Stimulated activated CD8-positive, alpha-beta memory T cell treated with anti-CD3 and anti-CD28 coated beads, Interleukin-15, amount 100 ng/mL, for 1 hour (primary cell): Measurements from ENCODE around the gene PTX4.
"Not testable (repeated sequence)": the region's sequence is repeated elsewhere in the genome, so short reads cannot be mapped to it uniquely, and the experiment has no call there.

Source experiments
- DNase-seq: peaks from one replicate; pipeline ENCODE4 v3.0.0-alpha.2; 2020; ENCODE audit warnings: low read depth

The PTX4 gene

DNA sequence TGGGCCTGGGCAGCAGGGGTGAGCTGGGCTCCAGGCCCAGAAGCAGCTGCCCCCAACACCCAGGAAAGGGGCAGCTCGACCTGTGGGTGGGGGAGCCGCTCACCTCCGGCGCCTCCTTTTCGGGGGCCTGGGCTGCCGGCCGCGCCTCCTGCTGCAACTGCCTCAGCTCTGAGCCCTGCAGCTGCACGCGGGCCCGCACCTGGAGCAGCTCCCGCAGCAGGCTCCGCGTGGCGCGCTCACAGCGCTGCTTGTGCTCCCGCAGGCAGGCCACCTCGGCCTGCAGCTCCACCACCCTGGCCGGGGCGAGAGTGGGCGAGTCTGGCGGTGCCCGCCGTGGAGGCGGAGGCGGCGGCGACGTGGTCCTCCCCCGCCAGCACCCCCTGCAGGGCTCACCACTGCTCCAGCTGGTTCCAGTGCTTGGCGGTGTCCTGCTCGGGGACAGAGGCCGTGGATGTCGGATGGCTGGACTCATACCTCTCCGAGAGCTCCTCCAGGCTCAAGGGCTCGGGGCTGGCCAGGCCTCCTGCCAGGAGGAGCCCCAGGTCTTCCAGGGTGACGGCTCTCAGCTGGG, 45.3 kb downstream of the PTX4 start:
- DNase-seq: no peak

DNA sequence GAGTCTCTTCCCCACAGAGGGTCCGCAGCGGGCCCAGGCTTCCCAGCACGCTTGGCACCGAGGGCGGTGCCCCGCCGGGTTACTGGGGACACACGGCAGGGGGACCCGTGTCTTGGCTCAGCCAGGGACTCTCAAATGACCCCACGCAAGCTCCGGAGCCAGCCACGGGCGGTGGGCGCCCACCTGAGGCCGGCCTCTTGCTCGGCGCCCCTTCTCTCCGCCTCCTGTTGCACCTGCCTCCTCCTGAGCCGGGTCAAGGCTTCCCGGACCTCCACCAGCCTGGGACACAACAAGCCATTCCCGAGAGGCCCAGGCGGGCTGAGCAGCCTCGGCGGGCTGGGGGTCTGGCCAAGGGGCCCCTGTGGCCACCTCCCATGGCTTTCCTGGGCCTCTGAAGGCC, 46.0 kb downstream of the PTX4 start:
- no peak for DNase-seq

DNA sequence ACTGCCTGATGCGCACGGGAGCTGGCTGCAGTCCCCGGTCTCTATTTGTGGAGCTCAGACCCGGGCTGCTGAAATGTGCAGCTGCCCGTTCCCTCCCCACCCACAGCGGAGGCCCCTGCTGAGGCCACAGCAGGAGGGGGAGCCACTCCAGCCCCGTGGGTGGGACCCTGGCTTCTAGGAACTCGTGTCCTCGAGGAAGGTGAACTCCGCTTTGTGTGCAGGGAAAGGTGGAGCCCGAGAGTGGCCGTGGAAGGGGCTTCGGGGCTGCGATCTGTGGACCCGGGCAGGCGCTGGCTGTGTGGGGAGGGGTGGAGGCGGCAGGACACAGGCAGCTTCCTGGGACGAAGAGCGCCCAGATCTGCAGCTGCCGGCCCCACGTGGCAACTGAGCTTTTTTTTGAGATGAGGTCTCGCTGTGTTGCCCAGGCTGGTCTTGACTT, 47.3 kb downstream of the PTX4 start:
- DNase-seq: no peak

DNA sequence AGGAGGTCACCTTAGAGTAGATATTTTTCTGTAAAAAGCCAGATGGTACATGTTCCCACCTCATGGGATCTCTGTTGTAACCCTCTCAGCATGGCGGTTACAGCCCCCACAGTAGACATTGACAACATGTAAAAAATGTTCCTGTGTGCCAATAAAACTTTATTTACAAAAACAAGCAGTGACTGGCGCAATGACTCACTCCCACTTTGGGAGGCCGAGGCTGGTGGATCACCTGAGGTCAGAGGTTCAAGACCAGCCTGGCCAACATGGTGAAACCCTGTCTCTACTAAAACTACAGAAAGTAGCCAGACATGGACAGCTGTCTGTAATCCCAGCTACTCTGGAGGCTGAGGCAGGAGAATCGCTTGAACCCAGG, 49.1 kb downstream of the PTX4 start:
- DNase-seq: not testable (repeated sequence)

DNA sequence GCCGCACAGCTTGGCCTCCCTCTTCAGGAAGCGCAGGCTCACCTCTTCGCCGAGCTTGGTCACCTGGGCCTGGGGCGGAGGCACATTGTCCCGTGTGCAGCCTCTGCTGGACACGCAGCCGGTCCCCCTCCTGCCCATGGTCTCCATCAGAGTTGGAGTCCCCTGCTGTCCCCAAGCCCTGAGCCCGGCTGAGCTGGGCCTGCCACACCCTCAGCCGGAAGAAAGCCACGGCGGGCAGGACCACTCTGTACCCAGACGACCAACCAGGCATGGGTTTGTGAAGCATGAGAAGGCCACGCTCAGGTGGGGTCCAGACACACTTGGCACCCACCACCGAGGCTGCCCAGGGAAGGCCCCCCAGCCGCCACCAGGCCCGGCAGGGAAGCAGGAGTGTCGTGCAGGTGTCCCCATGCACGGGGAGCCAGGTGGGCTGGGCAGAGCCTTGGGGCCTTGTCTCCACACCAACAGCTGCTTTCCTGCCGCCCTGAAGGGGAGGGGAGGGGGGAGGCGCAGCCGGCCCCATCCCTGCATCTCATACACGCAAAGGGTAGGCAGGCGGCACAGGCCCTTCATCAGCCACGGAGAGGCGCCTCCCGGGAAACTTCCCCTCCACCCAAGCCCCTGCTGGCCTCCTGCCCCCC, 49.6 kb downstream of the PTX4 start:
- DNase-seq: no peak

DNA sequence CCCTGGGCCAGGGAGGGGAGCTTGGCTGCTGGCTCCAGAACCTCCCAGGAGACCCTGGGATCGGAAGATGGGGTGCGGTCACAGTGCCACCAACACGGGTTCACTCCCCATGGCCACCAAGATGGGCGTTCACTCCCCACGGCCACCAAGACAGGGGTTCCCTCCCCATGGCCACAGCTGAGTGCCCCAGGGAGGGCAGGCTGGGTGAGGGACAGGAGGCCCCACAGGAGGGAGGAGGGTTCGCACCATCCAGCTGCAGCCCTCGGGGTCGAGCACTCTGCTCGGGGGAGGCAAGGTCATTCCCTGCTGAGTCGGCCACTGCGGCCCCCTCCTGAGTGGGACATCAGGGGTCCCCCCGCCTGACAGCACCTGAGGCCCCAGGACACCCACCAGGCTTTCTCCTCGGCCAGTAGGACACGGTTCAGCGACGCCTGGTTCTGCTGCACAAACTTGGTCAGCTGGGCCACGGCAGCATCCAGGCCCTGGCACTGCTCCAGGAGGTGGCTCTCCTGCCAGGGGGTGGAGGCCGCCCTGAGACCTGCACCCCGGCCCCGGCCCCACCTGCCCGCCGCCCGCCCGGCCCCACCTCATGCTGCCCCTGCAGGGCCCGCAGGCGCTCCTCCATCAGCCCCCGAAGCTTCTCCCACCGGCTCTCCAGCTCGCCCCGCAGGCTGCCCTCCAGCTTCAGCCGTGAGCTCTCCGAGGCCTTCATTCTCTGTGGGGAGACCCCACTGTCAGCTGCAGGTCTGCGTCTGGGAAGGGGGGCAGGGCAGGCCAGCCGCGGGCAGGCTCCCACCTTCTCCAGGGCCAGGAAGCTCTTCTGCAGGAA, 50.3 kb downstream of the PTX4 start:
- DNase-seq: no peak

DNA sequence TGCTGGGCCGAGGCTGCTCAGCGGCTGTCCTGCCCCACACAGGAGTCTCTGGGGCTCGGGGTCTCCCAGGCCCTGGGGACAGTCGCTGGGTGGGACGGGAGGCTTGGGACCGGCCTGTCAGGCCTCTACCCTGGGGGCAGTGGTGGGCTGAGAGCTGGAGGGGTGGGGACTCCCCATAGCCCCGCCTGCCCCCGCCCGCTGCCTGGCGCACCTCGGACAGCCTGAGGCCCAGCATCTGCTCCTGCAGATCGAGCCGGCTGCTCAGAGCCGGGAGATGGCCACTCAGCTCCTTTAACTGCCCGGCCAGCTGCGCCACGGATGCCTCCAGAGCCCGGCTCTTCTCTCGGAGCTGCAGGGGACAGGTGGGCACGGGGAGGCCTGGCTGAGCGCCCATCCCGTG, 51.1 kb downstream of the PTX4 start:
- DNase-seq: no peak

DNA sequence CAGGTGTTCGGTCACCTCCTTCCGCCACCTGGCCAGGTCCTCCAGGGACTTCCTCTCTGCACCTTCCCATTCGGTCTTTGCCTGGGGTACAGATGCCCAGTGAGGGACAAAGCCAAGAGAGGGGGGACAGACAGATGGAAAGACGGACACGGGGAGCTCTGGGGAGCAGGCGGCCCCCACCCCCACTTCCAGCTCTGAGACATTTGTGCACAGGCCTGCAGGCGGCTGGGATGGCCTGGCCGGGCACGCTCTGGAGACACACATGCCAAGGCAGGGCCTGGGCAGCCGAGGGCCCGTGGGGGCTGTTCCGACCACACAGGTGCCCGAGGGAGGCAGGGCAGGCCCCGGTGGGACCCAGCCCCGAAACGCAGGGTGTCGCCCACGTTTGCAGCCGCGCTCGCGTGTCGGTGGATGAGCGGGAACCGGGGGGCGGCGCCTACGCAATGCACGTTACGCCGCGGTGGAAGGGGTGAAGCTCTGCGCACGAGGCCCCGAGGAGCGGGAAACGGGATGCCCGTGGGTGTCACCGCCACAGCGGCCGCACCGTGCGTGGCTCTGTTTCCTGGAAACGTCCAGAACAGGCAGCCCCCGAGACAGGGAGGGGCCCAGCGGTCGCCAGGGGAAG, 51.9 kb downstream of the PTX4 start:
- DNase-seq: no peak

DNA sequence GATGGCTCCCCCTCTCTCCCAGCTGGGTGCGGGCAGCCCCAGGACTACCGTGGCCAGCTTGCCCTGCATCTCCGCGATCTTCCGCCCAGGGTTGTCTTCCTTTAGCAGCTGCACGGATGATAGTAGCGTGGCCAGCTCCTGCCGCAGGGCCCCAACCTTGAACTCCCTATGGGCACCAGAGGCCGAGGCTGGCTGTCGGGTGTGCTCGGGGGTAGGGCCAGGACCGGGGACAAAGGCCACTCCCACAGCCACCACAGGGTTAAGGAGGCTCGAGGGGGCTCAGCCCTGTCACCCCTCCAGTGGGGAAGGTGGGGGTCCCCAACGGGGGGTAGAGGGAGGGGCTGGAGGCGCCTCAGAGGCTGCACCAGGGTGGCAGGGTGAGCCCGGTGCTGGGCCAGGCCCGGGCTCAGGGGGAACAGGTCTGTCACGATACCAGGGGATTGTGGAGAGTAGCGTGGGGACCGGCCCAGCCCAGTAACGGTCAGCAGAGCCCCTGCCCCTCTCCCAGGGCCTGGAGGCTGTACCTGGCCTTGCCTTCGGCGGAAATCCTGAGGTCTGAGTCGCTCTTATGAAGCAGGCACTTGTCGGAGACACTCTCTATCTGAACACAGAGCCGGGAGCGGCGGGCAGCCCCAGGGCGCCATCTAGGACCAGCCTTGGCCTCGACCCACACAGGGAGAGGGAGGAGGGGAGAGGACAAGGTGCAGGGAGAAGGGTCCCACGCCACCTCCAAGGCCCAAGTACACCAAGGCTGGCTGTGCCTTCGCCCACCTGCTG, 52.6 kb downstream of the PTX4 start:
- DNase-seq: no peak
